ENCODE measurements around the gene APOE. TPM values are rescaled to one million over a fixed set of nuclear protein-coding genes. Genes with fewer than 3 reads are reported as not detected.
A peak's percentile ranks its signal among the peaks of the same experiment; 100 is the strongest.
"Not testable (repeated sequence)": the region's sequence is repeated elsewhere in the genome, so short reads cannot be mapped to it uniquely, and the experiment has no call there.

APOE gene
- polyA plus RNA-seq, 3 donors = 265 to 362 (median 295) TPM

GRCh38 chr19:44883922-44884321 is 21.7 kb upstream of the APOE start:
- no peak for DNase-seq (ENCODE audit: low read depth in 3 of 3, low spot score in 2 of 3)

GRCh38 chr19:44884566-44884965 is 21.0 kb upstream of the APOE start:
- DNase-seq (ENCODE audit: low read depth in 3 of 3, low spot score in 2 of 3) = no peak

DNA sequence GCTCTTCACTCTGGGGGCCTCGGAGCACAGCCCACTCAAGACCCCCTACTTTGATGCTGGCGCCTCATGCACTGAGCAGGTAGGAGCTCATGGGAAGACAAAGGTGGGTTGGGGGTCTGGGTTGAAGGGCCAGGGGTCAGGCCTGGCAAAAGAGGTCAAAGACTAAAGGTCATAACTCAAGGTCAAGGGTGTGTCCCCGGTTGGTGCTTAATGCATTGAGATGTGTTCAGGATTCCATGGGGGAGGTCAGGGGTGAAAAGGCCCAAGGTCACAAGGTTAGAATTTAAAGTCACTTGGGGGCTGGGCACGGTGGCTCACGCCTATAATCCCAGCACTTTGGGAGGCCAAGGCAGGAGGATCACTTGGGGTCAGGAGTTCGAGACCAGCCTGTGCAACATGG is 19.5 kb upstream of the APOE start:
- DNase-seq (ENCODE audit: low read depth in 3 of 3, low spot score in 2 of 3) = no peak

DNA sequence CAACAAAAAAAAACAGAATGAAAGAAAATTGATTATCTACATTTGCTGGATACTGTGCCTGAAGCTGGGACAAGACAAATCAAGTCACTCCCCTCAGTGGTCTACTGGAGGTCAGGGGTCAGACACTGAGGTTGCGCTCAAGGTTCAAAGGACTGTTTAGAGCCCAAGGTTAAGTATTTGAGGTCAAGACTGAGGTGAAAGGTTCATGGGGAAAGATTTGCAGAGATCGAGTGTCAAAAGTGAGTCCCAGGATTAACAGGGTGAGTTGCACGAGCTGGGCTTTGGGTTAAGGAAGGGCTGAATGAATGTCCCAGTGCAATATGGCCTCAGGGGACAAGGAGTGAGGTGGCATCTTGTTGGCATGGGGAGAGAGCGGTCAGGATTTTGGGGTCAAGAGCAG is 17.9 kb upstream of the APOE start:
- no peak for DNase-seq (ENCODE audit: low read depth in 3 of 3, low spot score in 2 of 3)

DNA sequence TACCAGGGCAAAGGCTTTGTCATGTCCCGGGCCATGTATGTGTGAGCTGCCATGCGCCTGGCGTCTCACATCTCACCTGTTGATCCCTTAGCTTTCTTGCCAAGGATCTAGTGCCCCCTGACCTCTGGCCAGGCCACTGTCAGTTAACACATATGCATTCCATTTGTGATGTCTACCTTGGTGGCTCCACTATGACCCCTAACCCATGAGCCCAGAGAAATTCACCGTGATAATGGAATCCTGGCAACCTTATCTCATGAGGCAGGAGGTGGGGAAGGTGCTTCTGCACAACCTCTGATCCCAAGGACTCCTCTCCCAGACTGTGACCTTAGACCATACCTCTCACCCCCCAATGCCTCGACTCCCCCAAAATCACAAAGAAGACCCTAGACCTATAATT is 17.3 kb upstream of the APOE start:
- DNase-seq (ENCODE audit: low read depth in 3 of 3, low spot score in 2 of 3) = not testable (repeated sequence)

DNA sequence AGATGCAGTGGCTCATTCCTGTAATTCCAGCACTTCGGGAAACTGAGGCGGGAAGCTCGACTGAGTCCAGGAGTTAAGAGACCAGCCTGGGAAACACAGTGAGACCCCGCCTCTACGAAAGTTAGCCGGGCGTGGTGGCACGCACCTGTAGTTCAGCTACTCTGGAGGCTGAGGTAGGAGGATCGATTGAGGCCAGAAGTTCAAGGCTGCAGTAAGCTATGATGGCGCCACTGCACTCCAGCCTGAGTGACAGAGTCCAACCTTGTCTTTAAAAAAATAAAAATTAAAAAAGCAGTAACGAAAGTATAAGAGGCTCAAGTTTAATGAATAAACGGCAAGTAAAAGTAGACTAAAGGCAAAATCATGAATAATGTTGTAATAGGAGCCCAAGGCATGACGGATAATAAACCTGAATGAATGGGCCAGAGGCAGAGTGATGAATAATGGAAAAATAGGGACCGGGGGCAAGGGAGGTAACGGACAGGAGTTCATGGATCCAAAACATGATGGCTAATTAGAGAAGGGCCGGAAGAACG is 15.7 kb upstream of the APOE start:
- no peak for DNase-seq (ENCODE audit: low read depth in 3 of 3, low spot score in 2 of 3)

GRCh38 chr19:44890366-44891015 is 15.1 kb upstream of the APOE start:
- peak; percentile 96 to 100 (median 99) for DNase-seq (ENCODE audit: low read depth in 3 of 3, low spot score in 2 of 3)

DNA sequence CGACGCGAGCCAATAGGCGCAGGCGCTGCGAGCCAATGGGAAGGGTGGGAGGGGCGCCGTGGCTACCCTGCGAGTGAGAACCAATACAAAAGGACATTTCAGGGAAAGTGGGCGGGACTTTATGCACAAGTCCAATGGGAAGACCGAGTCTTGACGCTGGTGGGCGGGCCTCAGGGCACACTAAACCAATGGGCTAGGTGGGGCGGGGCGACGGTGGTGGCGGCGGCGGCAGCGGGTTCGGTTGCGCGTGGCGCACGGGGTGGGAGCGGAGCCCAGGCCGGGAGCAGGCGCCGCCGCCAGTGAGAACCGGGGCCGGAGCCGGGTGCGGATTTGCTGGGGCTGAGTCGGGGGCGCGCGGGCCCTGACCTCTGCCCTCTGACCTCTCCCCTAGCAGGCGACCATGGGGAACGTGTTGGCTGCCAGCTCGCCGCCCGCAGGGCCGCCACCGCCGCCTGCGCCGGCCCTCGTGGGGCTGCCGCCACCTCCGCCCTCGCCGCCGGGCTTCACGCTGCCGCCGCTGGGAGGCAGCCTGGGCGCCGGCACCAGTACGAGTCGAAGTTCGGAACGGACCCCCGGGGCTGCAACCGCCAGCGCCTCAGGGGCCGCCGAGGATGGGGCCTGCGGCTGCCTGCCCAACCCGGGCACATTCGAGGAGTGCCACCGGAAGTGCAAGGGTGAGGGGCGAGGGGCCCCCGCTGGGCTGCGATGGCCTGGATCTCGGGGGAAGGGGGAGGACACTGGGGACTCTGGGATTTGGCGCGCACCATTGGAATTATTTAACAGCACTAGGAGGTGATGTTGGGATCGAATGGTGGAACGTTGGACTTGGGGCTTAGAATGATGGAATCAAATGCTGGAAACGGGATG is 14.3 kb upstream of the APOE start, which contains the start of gene TOMM40:
Gene TOMM40 (plus strand): TSS at position 239 of the 867 bp plus-strand sequence. CDS start 162 bp downstream, at position 401.
- DNase-seq (ENCODE audit: low read depth in 3 of 3, low spot score in 2 of 3) = peak in 1 of 3 donors; percentile 99

GRCh38 chr19:44892932-44893331 is 12.7 kb upstream of the APOE start:
- no peak for DNase-seq (ENCODE audit: low read depth in 3 of 3, low spot score in 2 of 3)

DNA sequence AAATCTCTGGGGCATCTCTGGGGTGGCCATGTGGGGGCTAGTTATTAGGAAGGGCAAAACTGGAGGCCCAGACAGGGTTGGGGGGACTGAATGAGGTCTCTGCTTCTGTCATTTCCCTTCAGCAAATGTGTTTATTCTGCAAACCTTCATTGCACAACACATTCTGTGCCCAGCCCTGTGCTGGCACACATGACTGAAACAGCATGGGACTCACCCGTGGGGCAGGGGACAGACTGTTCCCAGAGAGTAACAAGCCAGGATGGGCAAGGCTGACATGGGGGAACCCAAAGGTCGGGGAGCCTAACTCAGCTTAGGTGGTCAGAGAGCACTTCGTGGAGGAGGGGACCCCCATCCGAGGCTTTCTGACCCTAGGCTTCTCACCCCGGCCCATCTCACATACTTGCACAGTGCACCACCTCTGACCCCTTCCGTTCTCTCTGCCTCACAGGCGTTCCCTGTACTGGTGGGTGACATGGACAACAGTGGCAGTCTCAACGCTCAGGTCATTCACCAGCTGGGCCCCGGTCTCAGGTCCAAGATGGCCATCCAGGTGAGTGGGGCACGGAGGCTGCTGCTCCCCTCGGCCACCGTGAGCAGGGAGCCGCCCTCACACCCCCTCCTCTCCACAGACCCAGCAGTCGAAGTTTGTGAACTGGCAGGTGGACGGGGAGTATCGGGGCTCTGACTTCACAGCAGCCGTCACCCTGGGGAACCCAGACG is 12.1 kb upstream of the APOE start:
- no peak for DNase-seq (ENCODE audit: low read depth in 3 of 3, low spot score in 2 of 3)

- no peak for DNase-seq (ENCODE audit: low read depth in 3 of 3, low spot score in 2 of 3)
Observed at GRCh38 chr19:44894052-44894400, 11.6 kb upstream of the APOE start.

DNA sequence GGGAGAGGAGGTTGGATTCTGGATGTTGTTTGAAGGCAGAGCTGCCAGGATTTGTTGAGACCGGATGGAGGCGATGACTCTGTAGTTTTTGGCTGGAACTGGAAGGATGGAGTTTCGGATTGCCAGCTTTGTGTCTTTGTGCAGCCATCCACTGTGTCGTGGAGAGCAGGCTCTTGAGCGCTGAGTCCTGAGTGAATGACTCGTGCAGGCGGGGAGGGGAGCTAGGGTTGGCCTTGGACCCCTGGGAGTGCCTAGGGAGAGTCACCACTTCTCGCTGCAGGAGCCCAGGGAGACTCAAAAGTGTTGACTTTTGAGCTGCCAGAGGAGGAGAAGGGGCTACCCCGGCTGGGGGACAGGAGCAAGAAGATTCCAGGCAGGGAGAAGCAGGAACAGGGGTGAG is 10.7 kb upstream of the APOE start:
- no peak for DNase-seq (ENCODE audit: low read depth in 3 of 3, low spot score in 2 of 3)

- no peak for DNase-seq (ENCODE audit: low read depth in 3 of 3, low spot score in 2 of 3)
Observed at GRCh38 chr19:44897835-44898234, 7.8 kb upstream of the APOE start.

DNA sequence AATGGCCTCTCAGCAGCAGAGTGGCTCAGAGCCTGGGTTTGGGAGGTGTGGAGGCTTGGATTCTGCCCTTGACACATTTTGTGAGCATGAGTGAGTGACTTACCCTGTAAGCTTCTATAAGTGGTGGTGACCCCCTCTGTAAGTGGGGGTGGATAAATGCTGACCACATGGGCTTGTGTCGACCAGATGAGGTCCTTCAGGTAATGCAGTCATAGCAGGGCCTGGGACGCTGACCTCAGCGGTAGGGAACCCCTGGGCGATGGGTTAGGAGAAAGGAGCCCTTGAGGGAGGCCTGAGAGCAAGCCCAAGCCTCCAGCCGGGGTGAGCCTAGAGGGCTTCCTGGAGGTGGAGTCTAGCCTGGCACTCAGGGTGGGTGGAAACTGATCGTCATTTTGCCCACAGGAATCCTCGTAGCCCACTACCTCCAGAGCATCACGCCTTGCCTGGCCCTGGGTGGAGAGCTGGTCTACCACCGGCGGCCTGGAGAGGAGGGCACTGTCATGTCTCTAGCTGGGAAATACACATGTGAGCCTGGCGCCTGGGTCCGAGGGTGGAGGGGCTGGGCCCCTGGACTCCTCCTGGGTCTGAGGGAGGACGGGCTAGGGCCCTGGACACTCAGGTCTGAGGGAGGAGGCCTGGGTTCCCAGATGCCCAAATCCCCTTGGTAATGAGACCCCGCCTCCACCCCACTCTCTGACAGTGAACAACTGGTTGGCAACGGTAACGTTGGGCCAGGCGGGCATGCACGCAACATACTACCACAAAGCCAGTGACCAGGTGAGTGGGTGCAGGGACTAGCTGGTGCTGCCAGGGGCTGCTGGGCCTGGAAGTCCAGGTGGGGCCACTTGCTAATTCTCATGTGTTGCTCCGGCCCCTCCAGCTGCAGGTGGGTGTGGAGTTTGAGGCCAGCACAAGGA is 5.0 kb upstream of the APOE start:
- DNase-seq (ENCODE audit: low read depth in 3 of 3, low spot score in 2 of 3) = no peak

- DNase-seq (ENCODE audit: low read depth in 3 of 3, low spot score in 2 of 3) = no peak
Observed at GRCh38 chr19:44903216-44903601, 2.4 kb upstream of the APOE start.

DNA sequence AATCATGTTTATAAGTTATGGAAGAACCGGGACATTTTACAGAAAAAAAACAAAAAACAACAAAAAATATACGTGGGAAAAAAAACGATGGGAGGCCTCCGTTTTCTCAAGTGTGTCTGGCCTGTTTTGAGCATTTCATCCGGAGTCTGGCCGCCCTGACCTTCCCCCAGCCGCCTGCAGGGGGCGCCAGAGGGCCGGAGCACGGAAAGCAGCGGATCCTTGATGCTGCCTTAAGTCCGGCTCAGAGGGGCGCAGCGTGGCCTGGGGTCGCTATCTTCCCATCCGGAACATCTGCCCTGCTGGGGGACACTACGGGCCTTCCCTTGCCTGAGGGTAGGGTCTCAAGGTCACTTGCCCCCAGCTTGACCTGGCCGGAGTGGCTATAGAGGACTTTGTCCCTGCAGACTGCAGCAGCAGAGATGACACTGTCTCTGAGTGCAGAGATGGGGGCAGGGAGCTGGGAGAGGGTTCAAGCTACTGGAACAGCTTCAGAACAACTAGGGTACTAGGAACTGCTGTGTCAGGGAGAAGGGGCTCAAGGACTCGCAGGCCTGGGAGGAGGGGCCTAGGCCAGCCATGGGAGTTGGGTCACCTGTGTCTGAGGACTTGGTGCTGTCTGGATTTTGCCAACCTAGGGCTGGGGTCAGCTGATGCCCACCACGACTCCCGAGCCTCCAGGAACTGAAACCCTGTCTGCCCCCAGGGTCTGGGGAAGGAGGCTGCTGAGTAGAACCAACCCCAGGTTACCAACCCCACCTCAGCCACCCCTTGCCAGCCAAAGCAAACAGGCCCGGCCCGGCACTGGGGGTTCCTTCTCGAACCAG is 1.8 kb upstream of the APOE start:
- DNase-seq (ENCODE audit: low read depth in 3 of 3, low spot score in 2 of 3) = no peak

DNA sequence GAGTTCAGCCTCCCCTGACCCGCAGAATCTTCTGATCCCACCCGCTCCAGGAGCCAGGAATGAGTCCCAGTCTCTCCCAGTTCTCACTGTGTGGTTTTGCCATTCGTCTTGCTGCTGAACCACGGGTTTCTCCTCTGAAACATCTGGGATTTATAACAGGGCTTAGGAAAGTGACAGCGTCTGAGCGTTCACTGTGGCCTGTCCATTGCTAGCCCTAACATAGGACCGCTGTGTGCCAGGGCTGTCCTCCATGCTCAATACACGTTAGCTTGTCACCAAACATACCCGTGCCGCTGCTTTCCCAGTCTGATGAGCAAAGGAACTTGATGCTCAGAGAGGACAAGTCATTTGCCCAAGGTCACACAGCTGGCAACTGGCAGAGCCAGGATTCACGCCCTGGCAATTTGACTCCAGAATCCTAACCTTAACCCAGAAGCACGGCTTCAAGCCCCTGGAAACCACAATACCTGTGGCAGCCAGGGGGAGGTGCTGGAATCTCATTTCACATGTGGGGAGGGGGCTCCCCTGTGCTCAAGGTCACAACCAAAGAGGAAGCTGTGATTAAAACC is 1.1 kb upstream of the APOE start:
- no peak for DNase-seq (ENCODE audit: low read depth in 3 of 3, low spot score in 2 of 3)

DNA sequence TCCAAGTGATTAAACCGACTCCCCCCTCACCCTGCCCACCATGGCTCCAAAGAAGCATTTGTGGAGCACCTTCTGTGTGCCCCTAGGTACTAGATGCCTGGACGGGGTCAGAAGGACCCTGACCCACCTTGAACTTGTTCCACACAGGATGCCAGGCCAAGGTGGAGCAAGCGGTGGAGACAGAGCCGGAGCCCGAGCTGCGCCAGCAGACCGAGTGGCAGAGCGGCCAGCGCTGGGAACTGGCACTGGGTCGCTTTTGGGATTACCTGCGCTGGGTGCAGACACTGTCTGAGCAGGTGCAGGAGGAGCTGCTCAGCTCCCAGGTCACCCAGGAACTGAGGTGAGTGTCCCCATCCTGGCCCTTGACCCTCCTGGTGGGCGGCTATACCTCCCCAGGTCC is 2.0 kb downstream of the APOE start:
- DNase-seq (ENCODE audit: low read depth in 3 of 3, low spot score in 2 of 3) = no peak

Data from right renal cortex interstitium (tissue), 3 donors.